GM23338 (cell line): Measurements from ENCODE around the gene RABGAP1L. TPM values are rescaled to one million over a fixed set of nuclear protein-coding genes. Genes with fewer than 3 reads are reported as not detected.
A peak's percentile ranks its signal among the peaks of the same experiment; 100 is the strongest.

ENCODE experiments used
- ATAC-seq: fragments of 200-7000 bp; cut with Tn5 transposase; 3 replicates; pipeline ENCODE4 v1.9.1; 2020
- DNase-seq: peaks from one replicate; pipeline ENCODE4 v3.0.0-alpha.2; 2015; ENCODE audit warnings: low spot score
- H2AFZ ChIP-seq: fragments of 200-600 bp; sonication (generic); 2 replicates; pipeline ENCODE4 v1.8.0; 2016; ENCODE audit warnings: antibody characterized with exemption, mild to moderate bottlenecking, moderate library complexity
- H3F3A ChIP-seq: fragments of 200-600 bp; sonication (generic); replicated peaks from 2 replicates; pipeline ENCODE4 v1.8.0; 2017; ENCODE audit warnings: antibody characterized with exemption, mixed run types, low read depth
- H3K27ac ChIP-seq: fragments of 200-600 bp; sonication (generic); 2 replicates; pipeline ENCODE4 v1.6.1; 2016; ENCODE audit warnings: low read depth
- H3K27me3 ChIP-seq: fragments of 200-600 bp; sonication (generic); 2 replicates; pipeline ENCODE4 v1.8.0; 2016; ENCODE audit warnings: mild to moderate bottlenecking, mixed run types, moderate library complexity; ENCODE audit not compliant: insufficient read depth
- H3K36me3 ChIP-seq: fragments of 200-600 bp; sonication (generic); 2 replicates; pipeline ENCODE4 v1.8.0; 2016; ENCODE audit warnings: mild to moderate bottlenecking; ENCODE audit not compliant: insufficient read depth
- H3K4me1 ChIP-seq: fragments of 200-600 bp; sonication (generic); 2 replicates; pipeline ENCODE4 v1.8.0; 2016; ENCODE audit warnings: mild to moderate bottlenecking, moderate library complexity; ENCODE audit not compliant: insufficient read depth
- H3K4me2 ChIP-seq: fragments of 200-600 bp; sonication (generic); 2 replicates; pipeline ENCODE4 v1.7.1; 2017; ENCODE audit warnings: mixed run types
- H3K4me3 ChIP-seq: fragments of 200-600 bp; sonication (generic); 2 replicates; pipeline ENCODE4 v1.6.1; 2016; ENCODE audit warnings: mixed run types
- H3K79me2 ChIP-seq: fragments of 200-600 bp; sonication (generic); replicated peaks from 2 replicates; pipeline ENCODE4 v1.8.0; 2017; ENCODE audit warnings: mild to moderate bottlenecking; ENCODE audit not compliant: insufficient read depth
- H3K9me2 ChIP-seq: fragments of 200-600 bp; sonication (generic); 2 replicates; pipeline ENCODE4 v1.8.0; 2017; ENCODE audit not compliant: insufficient read depth
- H4K20me1 ChIP-seq: fragments of 200-600 bp; sonication (generic); replicated peaks from 2 replicates; pipeline ENCODE4 v1.8.0; 2017; ENCODE audit warnings: mild to moderate bottlenecking; ENCODE audit not compliant: insufficient read depth
- H3K27ac Mint-ChIP-seq: 2 replicates; pipeline ENCODE4 v1.8.0; 2020; ENCODE audit warnings: inconsistent platforms, mild to moderate bottlenecking, moderate library complexity, mixed read lengths
- H3K27me3 Mint-ChIP-seq: 3 replicates; pipeline ENCODE4 v1.8.0; 2022; ENCODE audit warnings: low read depth, mild to moderate bottlenecking, moderate library complexity, mixed read lengths, inconsistent platforms; ENCODE audit not compliant: insufficient read depth, poor library complexity
- H3K36me3 Mint-ChIP-seq: 3 replicates; pipeline ENCODE4 v1.8.0; 2021; ENCODE audit warnings: low read depth, mild to moderate bottlenecking, inconsistent platforms, moderate library complexity, mixed read lengths
- H3K4me1 Mint-ChIP-seq: 3 replicates; pipeline ENCODE4 v1.8.0; 2020; ENCODE audit warnings: mild to moderate bottlenecking, inconsistent platforms, mixed read lengths
- H3K4me3 Mint-ChIP-seq: 3 replicates; pipeline ENCODE4 v1.8.0; 2021; ENCODE audit warnings: moderate library complexity, mild to moderate bottlenecking, inconsistent platforms, mixed read lengths
- H3K9me3 Mint-ChIP-seq: 3 replicates; pipeline ENCODE4 v1.8.0; 2020; ENCODE audit warnings: moderate library complexity, mild to moderate bottlenecking, inconsistent platforms, mixed read lengths
- CREB1 ChIP-seq: fragments of 250-450 bp; sonication (Bioruptor Pico); IDR thresholded peaks from 2 replicates; pipeline ENCODE4 v1.5.0; 2020; ENCODE audit warnings: low read depth, mild to moderate bottlenecking, moderate library complexity
- EZH2phosphoT487 ChIP-seq: fragments of 200-600 bp; sonication (generic); IDR thresholded peaks from one replicate; pipeline ENCODE4 v1.8.1; 2018; ENCODE audit warnings: antibody characterized with exemption; ENCODE audit not compliant: unreplicated experiment
- JUNB ChIP-seq: IDR thresholded peaks from one replicate; pipeline ENCODE4 v1.6.1; 2016; ENCODE audit warnings: antibody characterized with exemption; ENCODE audit not compliant: unreplicated experiment
- NANOG ChIP-seq: IDR thresholded peaks from 2 replicates; pipeline ENCODE4 v1.6.1; 2016; ENCODE audit warnings: antibody characterized with exemption, borderline replicate concordance
- POLR2AphosphoS5 ChIP-seq: IDR thresholded peaks from 2 replicates; pipeline ENCODE4 v1.6.1; 2016; ENCODE audit warnings: antibody characterized with exemption, low read depth
- ZNF114 ChIP-seq: fragments of 250-450 bp; sonication (Bioruptor Pico); IDR thresholded peaks from 2 replicates; pipeline ENCODE4 v1.5.0; 2020; ENCODE audit warnings: mild to moderate bottlenecking, moderate library complexity
- ZNF331 ChIP-seq: fragments of 250-450 bp; sonication (Bioruptor Pico); IDR thresholded peaks from 2 replicates; pipeline ENCODE4 v1.5.0; 2020; ENCODE audit warnings: low read depth, mild to moderate bottlenecking, moderate library complexity
- polyA plus RNA-seq: library from polyadenylated mRNA; unstranded; fragments of >200 nt; fragmentation: Nextera tagmentation; extraction: Ambion mirVana; gene quantifications from 2 replicates; pipeline ENCODE4 v1.2.1, GENCODE V29; 2016
- total RNA-seq: library from RNA; depleted of rRNA; stranded (reverse); fragments of >200 nt; shearing (Covaris generic); gene quantifications from 2 replicates; pipeline ENCODE4 v1.2.3, GENCODE V29; 2014
- TF ChIP-seq, protein P1 (sequence below), 2 experiments: fragments of 200-600 bp in 1 of 2; sonication (generic) in 1 of 2; conservative IDR thresholded peaks; 2 replicates each; pipeline versions ENCODE4 v1.5.1 to v1.6.1; 2016 to 2017; ENCODE audit warnings: antibody characterized with exemption in 2 of 2, low read depth in 2 of 2, mild to moderate bottlenecking in 2 of 2, moderate library complexity in 1 of 2
- TF ChIP-seq, protein P2 (sequence below): IDR thresholded peaks from 2 replicates; pipeline ENCODE4 v1.6.1; 2016; ENCODE audit warnings: antibody characterized with exemption

RABGAP1L gene
- total and polyA plus RNA-seq, 2 experiments from 2014 or later, result 83.2 to 136 TPM

DNA sequence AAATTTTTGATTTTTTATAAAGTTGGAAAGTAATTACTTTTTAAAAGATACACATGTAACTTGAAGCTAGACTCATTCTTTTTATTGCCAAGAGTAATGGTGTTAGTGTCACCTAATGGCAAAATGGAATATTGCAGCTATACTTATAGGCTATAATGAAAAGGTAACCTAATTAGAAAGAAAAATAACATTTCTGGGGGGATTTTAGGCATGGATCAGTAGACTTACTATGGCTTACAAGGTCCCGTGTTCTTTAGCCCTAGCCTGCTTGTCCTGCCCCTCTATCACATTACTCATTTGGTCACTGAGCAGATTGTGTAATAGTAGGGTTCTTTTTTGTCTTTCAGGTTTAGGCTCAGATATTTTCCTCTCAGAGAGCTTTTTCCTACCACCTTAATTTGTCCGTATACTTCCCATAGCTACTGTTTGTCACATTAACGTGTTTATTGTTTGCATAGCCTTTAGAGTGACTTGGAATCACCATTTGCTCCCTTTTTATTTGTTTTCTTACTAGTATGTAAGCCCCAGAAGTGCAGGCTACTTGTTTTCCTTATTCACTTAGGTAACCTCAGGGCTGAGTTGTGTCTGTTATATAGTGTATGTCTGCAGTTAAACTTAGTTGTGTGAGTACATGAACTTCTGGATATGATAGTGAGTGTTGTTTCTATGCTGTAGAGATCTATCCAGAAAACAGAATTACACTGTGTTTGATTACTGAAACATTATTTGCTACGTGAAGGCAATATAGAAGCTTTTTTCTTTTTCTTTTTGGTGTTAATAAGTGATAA is 58.7 kb downstream of the RABGAP1L start:
- Mint-ChIP-seq H3K27me3 (no peaks in the 10 kb centered on the region), H3K4me3 (no peak overlapping the region)
- DNase-seq, result peak; percentile 72

DNA sequence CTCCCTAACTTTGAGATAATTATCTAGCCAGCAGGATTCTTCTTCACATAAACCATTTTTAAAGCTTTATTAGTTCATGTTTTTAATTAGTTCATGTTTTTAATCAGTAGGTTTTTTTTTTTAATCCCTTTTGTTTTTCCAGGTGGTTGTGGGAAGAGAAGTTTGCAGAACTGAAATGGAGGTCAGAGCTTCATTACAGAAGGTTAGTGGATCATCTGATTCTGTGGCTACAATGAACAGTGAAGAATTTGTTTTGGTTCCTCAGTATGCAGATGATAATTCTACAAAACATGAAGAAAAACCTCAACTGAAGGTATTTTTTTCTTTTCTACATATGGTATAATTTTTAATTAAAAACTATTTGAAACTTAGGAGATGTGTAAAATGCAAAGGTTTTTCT is 59.7 kb downstream of the RABGAP1L start:
- no peaks in the 10 kb centered on the region for H3F3A ChIP-seq
- H3K9me2 ChIP-seq, result no peaks in the 10 kb centered on the region
- Mint-ChIP-seq H3K4me3 (no peak overlapping the region), H3K36me3 (peaks cover 18% of the 10 kb centered on the region), H3K27me3 (no peaks in the 10 kb centered on the region), H3K27ac (no peak overlapping the region), H3K4me1 (no peaks in the 10 kb centered on the region), H3K9me3 (peaks cover 8% of the 10 kb centered on the region)
- TF ChIP-seq POLR2AphosphoS5, result no peak
- H3K79me2 ChIP-seq, result 0 out of 2 replicates have a peak, but pooled peaks cover 5% of the 10 kb centered on the region
- H4K20me1 ChIP-seq, result no peaks in the 10 kb centered on the region
- no peak for DNase-seq
- H3K27me3 ChIP-seq, result no peaks in the 10 kb centered on the region
- ATAC-seq, result no peak
- H3K36me3 ChIP-seq, result no peaks in the 10 kb centered on the region
- no peak overlapping the region for H3K27ac ChIP-seq
- H3K4me1 ChIP-seq, result peaks cover 8% of the 10 kb centered on the region; the same call in 1 of the 2 replicates
- H3K4me2 ChIP-seq, result no peak overlapping the region
- no peak overlapping the region for H3K4me3 ChIP-seq
- no peak overlapping the region for H2AFZ ChIP-seq

More for the DNA sequence above, 58.7 kb downstream of the RABGAP1L start:
- Histone ChIP-seq H3F3A (no peaks in the 10 kb centered on the region), H3K27me3 (no peaks in the 10 kb centered on the region), H3K36me3 (no peaks in the 10 kb centered on the region), H2AFZ (no peak overlapping the region), H3K79me2 (0 out of 2 replicates have a peak, but pooled peaks cover 5% of the 10 kb centered on the region), H3K4me2 (no peak overlapping the region), H3K4me1 (peaks cover 8% of the 10 kb centered on the region; the same call in 1 of the 2 replicates), H4K20me1 (no peaks in the 10 kb centered on the region), H3K27ac (no peak overlapping the region), H3K4me3 (no peak overlapping the region), H3K9me2 (no peaks in the 10 kb centered on the region)
- no peak overlapping the region for H3K27ac Mint-ChIP-seq
- H3K4me1 Mint-ChIP-seq, result no peaks in the 10 kb centered on the region
- H3K9me3 Mint-ChIP-seq, result peaks cover 8% of the 10 kb centered on the region
- ATAC-seq, result peak; percentile 40; the same call in 1 of the 3 replicates
- H3K36me3 Mint-ChIP-seq, result peaks cover 18% of the 10 kb centered on the region
- TF ChIP-seq ZNF331 (CRISPR knock-in tag), result no peak
- TF ChIP-seq ZNF114 (CRISPR knock-in tag), result no peak
- TF ChIP-seq, protein P1, sequence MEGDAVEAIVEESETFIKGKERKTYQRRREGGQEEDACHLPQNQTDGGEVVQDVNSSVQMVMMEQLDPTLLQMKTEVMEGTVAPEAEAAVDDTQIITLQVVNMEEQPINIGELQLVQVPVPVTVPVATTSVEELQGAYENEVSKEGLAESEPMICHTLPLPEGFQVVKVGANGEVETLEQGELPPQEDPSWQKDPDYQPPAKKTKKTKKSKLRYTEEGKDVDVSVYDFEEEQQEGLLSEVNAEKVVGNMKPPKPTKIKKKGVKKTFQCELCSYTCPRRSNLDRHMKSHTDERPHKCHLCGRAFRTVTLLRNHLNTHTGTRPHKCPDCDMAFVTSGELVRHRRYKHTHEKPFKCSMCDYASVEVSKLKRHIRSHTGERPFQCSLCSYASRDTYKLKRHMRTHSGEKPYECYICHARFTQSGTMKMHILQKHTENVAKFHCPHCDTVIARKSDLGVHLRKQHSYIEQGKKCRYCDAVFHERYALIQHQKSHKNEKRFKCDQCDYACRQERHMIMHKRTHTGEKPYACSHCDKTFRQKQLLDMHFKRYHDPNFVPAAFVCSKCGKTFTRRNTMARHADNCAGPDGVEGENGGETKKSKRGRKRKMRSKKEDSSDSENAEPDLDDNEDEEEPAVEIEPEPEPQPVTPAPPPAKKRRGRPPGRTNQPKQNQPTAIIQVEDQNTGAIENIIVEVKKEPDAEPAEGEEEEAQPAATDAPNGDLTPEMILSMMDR (conservative IDR thresholded peaks at IDR 0.05; ENCODE audit: low read depth in 2 of 2), result peak in 1 of 2 experiments; percentile 93; a peak in 3 of 4 replicates
- TF ChIP-seq EZH2phosphoT487, result no peak

DNA sequence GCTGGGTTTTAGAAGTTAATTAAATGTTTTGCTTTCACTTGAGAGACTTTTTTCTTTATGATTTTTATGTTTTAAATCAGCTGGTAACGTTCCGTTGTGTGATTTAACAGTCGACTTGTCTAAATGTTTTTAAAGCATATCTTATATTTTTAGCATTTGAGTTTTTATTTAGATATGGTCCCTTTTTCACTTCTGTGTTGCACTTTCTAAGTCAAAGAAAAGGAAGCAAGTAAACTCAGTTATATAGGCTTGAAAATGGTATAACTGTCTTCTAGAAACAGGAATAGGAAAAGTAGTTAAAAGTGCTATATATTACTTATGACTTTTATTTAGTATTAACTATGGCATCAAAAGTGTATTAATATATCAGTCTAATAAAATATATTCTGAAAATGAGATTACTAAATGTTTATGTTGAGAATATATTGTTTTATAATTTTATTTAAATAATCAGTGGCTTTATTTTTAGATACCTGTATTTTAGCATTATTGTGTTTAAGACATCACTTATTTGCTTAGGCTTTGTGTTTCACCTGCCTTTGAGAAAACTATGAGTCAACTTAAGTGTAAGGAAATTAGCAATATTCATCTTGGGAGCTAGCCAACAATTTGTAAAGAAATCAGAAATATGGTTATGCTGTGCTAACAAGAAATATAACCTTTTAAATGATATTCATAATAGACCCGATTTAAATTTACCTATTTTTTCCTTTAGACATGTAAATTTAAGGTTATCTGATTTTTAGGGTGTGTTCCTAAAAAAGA is 60.5 kb downstream of the RABGAP1L start:
- H3K27me3 Mint-ChIP-seq, result no peaks in the 10 kb centered on the region
- TF ChIP-seq EZH2phosphoT487, result no peak
- TF ChIP-seq POLR2AphosphoS5, result no peak
- TF ChIP-seq ZNF331 (CRISPR knock-in tag), result no peak
- no peak for TF ChIP-seq CREB1 (CRISPR knock-in tag)
- no peak for TF ChIP-seq JUNB
- no peak for TF ChIP-seq ZNF114 (CRISPR knock-in tag)
- TF ChIP-seq, protein P2, sequence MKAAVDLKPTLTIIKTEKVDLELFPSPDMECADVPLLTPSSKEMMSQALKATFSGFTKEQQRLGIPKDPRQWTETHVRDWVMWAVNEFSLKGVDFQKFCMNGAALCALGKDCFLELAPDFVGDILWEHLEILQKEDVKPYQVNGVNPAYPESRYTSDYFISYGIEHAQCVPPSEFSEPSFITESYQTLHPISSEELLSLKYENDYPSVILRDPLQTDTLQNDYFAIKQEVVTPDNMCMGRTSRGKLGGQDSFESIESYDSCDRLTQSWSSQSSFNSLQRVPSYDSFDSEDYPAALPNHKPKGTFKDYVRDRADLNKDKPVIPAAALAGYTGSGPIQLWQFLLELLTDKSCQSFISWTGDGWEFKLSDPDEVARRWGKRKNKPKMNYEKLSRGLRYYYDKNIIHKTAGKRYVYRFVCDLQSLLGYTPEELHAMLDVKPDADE, result no peak
- TF ChIP-seq, protein P1 (conservative IDR thresholded peaks at IDR 0.05; ENCODE audit: low read depth in 2 of 2), result no peak
- TF ChIP-seq NANOG, result no peak

More for the DNA sequence above, 60.5 kb downstream of the RABGAP1L start:
- Mint-ChIP-seq H3K27ac (no peak overlapping the region), H3K4me3 (no peak overlapping the region), H3K4me1 (no peaks in the 10 kb centered on the region), H3K9me3 (peaks cover 8% of the 10 kb centered on the region), H3K36me3 (peaks cover 18% of the 10 kb centered on the region)
- Histone ChIP-seq H3K4me3 (no peak overlapping the region), H3K27me3 (no peaks in the 10 kb centered on the region), H3F3A (no peaks in the 10 kb centered on the region), H3K36me3 (no peaks in the 10 kb centered on the region), H3K4me2 (no peak overlapping the region), H3K9me2 (no peaks in the 10 kb centered on the region), H2AFZ (no peak overlapping the region), H3K27ac (no peak overlapping the region), H4K20me1 (no peaks in the 10 kb centered on the region), H3K4me1 (peaks cover 8% of the 10 kb centered on the region; the same call in 1 of the 2 replicates), H3K79me2 (0 out of 2 replicates have a peak, but pooled peaks cover 5% of the 10 kb centered on the region)
- DNase-seq (no peak), ATAC-seq (no peak)
